ENCODE data around the gene SERGEF.
"Not testable (repeated sequence)": the region's sequence is repeated elsewhere in the genome, so short reads cannot be mapped to it uniquely, and the experiment has no call there.

The SERGEF gene

DNA sequence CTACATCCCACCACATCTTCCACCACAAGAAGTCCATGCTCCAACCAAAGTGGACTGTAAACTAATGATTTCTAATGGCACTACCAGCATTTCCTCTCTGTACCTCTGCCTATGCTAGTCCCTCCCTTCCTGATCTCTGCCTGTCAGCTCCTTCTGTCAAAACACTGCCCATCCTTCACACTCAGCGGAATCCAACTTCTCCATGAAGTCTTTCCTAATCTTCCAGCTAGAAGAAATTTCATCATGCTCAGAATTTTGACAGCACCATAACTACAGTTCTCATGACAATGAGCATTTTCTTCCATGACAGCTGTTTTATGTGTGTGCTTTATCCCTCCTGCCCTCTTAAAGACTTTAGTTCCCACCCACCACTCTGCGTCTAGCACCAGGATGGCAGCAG is 111.4 kb downstream of the SERGEF start:
- H3K27ac ChIP-seq (ENCODE audit: low read depth, low read length): no peak overlapping the region
- peaks cover 7% of the 10 kb centered on the region for H3K4me1 ChIP-seq (ENCODE audit: insufficient read depth, low read length)
- no peak overlapping the region for H3K9ac ChIP-seq (ENCODE audit: low read depth, low read length)
- no peaks in the 10 kb centered on the region for H3K27me3 ChIP-seq (ENCODE audit: insufficient read depth, low read length)
- no peaks in the 10 kb centered on the region for H3K36me3 ChIP-seq (ENCODE audit: insufficient read depth, low read length)
- H3K9me3 ChIP-seq (ENCODE audit: insufficient read depth, low read depth, low read length): no peaks in the 10 kb centered on the region
- WGBS: 96% methylated on average over 2 of the region's 2 CpGs
- no peak overlapping the region for H3K4me3 ChIP-seq (ENCODE audit: low read length)

DNA sequence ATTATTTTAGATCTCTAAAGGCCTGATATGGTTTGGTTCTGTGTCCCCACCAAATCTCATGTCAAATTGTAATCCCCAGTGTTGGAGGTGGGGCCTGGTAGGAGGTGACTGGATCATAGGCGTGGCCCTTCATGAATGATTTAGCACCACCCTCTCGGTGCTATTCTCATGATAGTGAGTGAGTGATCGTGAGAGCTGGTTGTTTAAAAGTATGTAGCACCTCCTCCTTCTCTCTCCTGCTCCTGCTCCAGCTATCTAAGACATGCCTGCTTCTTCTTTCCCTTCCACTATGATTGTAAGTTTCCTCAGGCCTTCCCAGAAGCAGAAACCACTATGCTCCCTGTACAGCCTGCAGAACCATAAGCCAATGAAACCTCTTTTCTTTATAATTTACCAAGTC is 114.1 kb downstream of the SERGEF start:
- no peaks in the 10 kb centered on the region for H3K36me3 ChIP-seq (ENCODE audit: insufficient read depth, low read length)
- 47% methylated on average over 2 of the region's 3 CpGs for WGBS
- H3K4me3 ChIP-seq (ENCODE audit: low read length): no peak overlapping the region
- no peaks in the 10 kb centered on the region for H3K9me3 ChIP-seq (ENCODE audit: insufficient read depth, low read depth, low read length)
- no peaks in the 10 kb centered on the region for H3K27me3 ChIP-seq (ENCODE audit: insufficient read depth, low read length)
- no peaks in the 10 kb centered on the region; the same call in 1 of the 2 replicates for H3K4me1 ChIP-seq (ENCODE audit: insufficient read depth, low read length)
- H3K9ac ChIP-seq (ENCODE audit: low read depth, low read length): no peak overlapping the region
- H3K27ac ChIP-seq (ENCODE audit: low read depth, low read length): no peak overlapping the region

DNA sequence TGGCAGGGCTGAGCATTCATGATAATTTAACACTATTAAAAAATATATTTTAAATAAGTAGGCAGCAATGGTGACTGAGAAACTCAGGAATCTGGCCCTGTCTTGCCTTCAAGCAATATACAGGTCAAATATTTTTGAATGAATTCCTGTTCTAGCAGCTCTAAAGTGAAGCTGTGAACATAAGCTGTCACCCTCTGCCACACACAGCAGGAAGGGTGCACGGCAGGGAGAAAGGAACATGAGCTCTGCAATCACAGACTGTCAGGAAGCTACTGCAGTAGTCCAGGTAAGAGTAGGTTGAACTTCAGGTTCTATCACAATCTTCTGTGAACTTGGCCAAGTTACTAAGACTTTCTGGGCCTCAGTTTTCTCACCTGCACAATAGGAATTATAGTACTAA is 114.8 kb downstream of the SERGEF start:
- Histone ChIP-seq H3K36me3 (ENCODE audit: insufficient read depth, low read length) (no peaks in the 10 kb centered on the region), H3K27me3 (ENCODE audit: insufficient read depth, low read length) (no peaks in the 10 kb centered on the region), H3K4me1 (ENCODE audit: insufficient read depth, low read length) (no peaks in the 10 kb centered on the region; the same call in 1 of the 2 replicates), H3K9ac (ENCODE audit: low read depth, low read length) (no peak overlapping the region), H3K9me3 (ENCODE audit: insufficient read depth, low read depth, low read length) (no peaks in the 10 kb centered on the region), H3K4me3 (ENCODE audit: low read length) (no peak overlapping the region), H3K27ac (ENCODE audit: low read depth, low read length) (no peak overlapping the region)
- 91% methylated on average over 1 of the region's 1 CpG for WGBS

DNA sequence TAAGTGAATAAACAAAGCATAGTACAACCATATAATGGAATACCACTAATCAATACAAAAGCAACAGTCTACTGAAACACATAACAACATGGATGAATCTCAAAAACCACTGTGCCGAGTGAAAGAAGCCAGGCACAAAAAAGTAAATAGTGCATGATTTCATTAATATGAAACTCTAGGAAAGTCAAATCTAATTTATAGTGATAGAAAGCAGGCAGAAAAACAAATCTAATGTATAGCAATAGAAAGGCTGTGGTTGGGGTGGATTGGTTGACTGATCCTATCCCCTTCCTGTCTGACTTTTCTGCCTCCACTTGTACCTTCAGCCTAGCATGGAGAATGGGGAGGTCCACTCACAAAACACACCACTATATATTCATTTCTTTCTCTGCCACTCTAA is 115.4 kb downstream of the SERGEF start:
- Histone ChIP-seq H3K9me3 (ENCODE audit: insufficient read depth, low read depth, low read length) (no peaks in the 10 kb centered on the region), H3K27ac (ENCODE audit: low read depth, low read length) (no peak overlapping the region), H3K27me3 (ENCODE audit: insufficient read depth, low read length) (no peaks in the 10 kb centered on the region), H3K4me3 (ENCODE audit: low read length) (no peak overlapping the region), H3K4me1 (ENCODE audit: insufficient read depth, low read length) (no peaks in the 10 kb centered on the region; the same call in 1 of the 2 replicates), H3K36me3 (ENCODE audit: insufficient read depth, low read length) (no peaks in the 10 kb centered on the region), H3K9ac (ENCODE audit: low read depth, low read length) (no peak overlapping the region)
- 80% methylated on average over 1 of the region's 1 CpG for WGBS

DNA sequence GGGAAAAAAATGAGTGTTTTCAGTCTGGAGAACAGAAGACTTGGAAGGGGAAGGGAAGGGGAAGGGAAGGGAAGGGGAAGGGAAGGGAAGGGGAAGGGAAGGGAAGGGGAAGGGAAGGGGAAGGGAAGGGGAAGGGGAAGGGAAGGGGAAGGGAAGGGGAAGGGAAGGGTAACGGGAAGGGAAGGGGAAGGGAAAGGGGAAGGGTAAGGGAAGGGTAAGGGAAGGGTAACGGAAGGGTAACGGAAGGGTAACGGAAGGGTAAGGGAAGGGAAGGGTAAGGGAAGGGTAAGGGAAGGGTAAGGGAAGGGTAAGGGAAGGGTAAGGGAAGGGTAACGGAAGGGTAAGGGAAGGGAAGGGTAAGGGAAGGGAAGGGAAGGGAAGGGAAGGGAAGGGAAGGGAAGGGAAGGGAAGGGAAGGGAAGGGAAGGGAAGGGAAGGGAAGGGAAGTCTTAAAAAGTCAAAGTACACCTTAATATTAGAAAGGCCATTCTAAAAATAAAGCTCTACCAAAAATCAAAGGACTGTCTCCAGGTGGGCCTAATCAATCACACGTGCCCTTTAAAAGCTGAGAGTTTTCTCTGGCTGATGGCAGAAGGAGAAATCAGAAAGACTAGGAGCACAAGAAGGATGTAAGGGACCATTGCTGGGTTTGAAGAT is 116.2 kb downstream of the SERGEF start:
- WGBS: 91% methylated on average over 5 of the region's 6 CpGs
- H3K9ac ChIP-seq (ENCODE audit: low read depth, low read length); H3K27ac ChIP-seq (ENCODE audit: low read depth, low read length); H3K4me1 ChIP-seq (ENCODE audit: insufficient read depth, low read length); H3K9me3 ChIP-seq (ENCODE audit: insufficient read depth, low read depth, low read length); H3K4me3 ChIP-seq (ENCODE audit: low read length); H3K27me3 ChIP-seq (ENCODE audit: insufficient read depth, low read length); H3K36me3 ChIP-seq (ENCODE audit: insufficient read depth, low read length): not testable (repeated sequence)

DNA sequence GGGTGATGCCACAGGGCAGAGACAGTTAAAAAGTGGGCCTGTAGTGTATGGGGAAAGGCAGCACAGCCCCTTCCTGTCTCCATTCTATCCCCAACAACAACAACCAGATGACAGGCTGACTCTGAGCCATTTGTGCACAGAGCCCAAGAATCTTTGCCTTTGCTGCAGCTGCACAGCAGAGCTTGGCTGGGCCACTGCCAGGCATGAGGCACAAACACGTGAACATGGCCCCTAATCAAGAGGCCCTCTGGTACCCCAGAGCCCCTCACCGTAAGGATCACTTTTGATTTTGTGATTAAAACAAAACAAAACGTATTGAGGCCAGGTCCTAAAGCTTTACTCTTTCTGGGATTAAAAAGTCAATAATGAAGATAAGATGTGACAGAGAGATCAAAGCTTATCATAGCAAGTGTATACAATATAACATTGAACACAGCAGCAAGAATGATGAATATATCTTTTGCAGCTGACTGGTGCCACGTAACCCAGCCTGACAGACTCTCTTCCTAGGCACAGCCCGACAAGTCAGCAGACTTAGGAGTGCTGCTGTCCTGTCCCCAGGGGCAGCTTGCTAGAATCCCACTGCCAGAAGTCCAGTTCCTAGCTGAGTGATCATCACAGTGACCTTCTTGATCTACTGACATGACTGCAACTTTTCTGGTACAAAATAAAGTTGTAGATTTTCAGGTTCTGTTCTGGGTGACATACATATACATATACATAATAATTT is 117.8 kb downstream of the SERGEF start:
- H3K27ac ChIP-seq (ENCODE audit: low read depth, low read length): no peak overlapping the region
- WGBS: 91% methylated on average over 5 of the region's 5 CpGs
- no peaks in the 10 kb centered on the region for H3K36me3 ChIP-seq (ENCODE audit: insufficient read depth, low read length)
- no peaks in the 10 kb centered on the region; the same call in 1 of the 2 replicates for H3K4me1 ChIP-seq (ENCODE audit: insufficient read depth, low read length)
- no peak overlapping the region for H3K4me3 ChIP-seq (ENCODE audit: low read length)
- H3K9ac ChIP-seq (ENCODE audit: low read depth, low read length): no peak overlapping the region
- H3K9me3 ChIP-seq (ENCODE audit: insufficient read depth, low read depth, low read length): no peaks in the 10 kb centered on the region
- no peaks in the 10 kb centered on the region for H3K27me3 ChIP-seq (ENCODE audit: insufficient read depth, low read length)

DNA sequence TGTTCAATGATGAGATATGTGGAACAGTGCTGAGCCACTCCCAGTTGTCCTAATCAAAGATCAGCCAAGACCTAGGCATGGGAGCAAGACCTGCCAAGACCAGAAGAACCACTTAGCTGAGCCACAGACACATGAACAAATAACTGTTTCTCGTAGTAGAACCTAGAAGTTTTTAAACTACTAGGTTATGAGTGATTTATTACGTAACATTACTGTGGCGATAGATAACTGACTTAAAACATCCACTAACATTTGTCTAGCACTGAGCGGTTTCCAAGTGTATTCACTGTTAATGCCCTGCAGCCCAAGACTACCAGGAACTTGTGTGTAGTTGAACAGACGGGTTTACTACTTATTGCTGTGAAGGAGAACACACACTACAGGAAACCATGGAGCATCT is 120.4 kb downstream of the SERGEF start:
- no peaks in the 10 kb centered on the region for H3K27me3 ChIP-seq (ENCODE audit: insufficient read depth, low read length)
- H3K4me3 ChIP-seq (ENCODE audit: low read length): no peak overlapping the region
- no peaks in the 10 kb centered on the region for H3K9me3 ChIP-seq (ENCODE audit: insufficient read depth, low read depth, low read length)
- H3K4me1 ChIP-seq (ENCODE audit: insufficient read depth, low read length): peaks cover 11% of the 10 kb centered on the region
- H3K36me3 ChIP-seq (ENCODE audit: insufficient read depth, low read length): no peaks in the 10 kb centered on the region
- 93% methylated on average over 4 of the region's 5 CpGs for WGBS
- H3K9ac ChIP-seq (ENCODE audit: low read depth, low read length): no peak overlapping the region
- H3K27ac ChIP-seq (ENCODE audit: low read depth, low read length): no peak overlapping the region

DNA sequence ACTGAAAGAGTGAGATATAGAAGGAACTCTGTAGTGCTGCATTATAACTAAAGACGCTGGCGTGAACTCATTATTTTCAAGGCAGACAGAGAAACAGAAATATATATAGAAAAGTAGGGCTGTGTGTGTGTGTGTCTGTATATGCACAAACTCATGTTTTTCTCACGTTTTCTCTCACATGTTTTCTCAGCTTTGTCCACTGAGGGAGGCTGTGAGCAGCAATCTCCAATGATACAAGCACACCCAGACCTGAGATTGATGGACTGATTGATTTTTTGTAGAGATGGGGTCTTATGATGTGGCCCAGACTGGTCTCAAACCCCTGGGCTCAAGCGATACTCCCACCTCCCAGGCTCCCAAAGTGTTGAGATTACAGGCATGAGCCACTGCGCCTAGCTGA is 122.5 kb downstream of the SERGEF start:
- Histone ChIP-seq H3K9me3 (ENCODE audit: insufficient read depth, low read depth, low read length) (no peaks in the 10 kb centered on the region), H3K27me3 (ENCODE audit: insufficient read depth, low read length) (no peaks in the 10 kb centered on the region), H3K9ac (ENCODE audit: low read depth, low read length) (no peak overlapping the region), H3K27ac (ENCODE audit: low read depth, low read length) (no peak overlapping the region), H3K4me3 (ENCODE audit: low read length) (no peak overlapping the region), H3K4me1 (ENCODE audit: insufficient read depth, low read length) (peaks cover 13% of the 10 kb centered on the region), H3K36me3 (ENCODE audit: insufficient read depth, low read length) (no peaks in the 10 kb centered on the region)
- WGBS: 93% methylated on average over 4 of the region's 5 CpGs

DNA sequence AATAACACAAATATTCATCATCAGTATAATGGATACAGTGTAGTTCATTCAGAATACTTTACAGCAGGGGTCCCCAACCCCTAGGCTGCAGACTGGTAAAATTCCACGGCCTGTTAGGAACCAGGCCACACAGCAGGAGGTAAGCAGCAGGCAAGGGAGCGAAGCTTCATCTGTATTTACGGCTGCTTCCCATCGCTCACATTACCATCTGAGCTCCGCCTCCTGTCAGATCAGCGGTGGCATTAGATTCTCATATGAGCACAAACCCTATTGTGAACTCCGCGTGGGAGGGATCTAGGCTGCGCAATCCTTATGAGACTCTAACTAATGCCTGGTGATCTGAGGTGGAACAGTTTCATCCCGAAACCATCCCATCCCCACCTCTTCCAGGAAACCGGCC is 125.1 kb downstream of the SERGEF start:
- Histone ChIP-seq H3K27me3 (ENCODE audit: insufficient read depth, low read length) (no peaks in the 10 kb centered on the region), H3K36me3 (ENCODE audit: insufficient read depth, low read length) (no peaks in the 10 kb centered on the region), H3K9me3 (ENCODE audit: insufficient read depth, low read depth, low read length) (no peaks in the 10 kb centered on the region), H3K4me3 (ENCODE audit: low read length) (no peak overlapping the region), H3K27ac (ENCODE audit: low read depth, low read length) (no peak overlapping the region), H3K9ac (ENCODE audit: low read depth, low read length) (no peak overlapping the region), H3K4me1 (ENCODE audit: insufficient read depth, low read length) (peaks cover 13% of the 10 kb centered on the region)
- 45% methylated on average over 10 of the region's 11 CpGs for WGBS

DNA sequence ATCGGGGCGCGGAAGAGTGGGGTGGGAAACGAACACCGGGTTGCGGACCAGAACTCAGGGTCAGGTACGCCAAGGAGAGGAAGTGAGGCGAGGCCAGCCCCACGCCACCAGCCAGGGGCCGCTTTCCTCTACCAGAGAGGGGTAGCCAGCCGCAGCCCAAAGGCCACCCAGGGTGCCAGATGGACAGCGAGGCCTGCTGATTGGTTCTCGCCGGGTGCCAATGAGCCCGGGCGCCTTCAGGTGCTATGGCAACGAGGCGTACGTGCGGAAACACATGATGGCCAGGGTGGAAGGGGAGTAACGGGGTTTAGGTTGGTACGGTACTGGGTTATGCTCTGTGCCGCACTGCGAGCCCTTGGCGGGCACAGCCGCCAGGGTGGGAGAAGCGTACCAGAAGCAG is 128.9 kb downstream of the SERGEF start:
- no peak overlapping the region for H3K27ac ChIP-seq (ENCODE audit: low read depth, low read length)
- WGBS: 95% methylated on average over 27 of the region's 27 CpGs
- peaks cover 17% of the 10 kb centered on the region for H3K4me1 ChIP-seq (ENCODE audit: insufficient read depth, low read length)
- H3K27me3 ChIP-seq (ENCODE audit: insufficient read depth, low read length): no peaks in the 10 kb centered on the region
- H3K9me3 ChIP-seq (ENCODE audit: insufficient read depth, low read depth, low read length): no peaks in the 10 kb centered on the region
- H3K9ac ChIP-seq (ENCODE audit: low read depth, low read length): no peak overlapping the region
- no peaks in the 10 kb centered on the region for H3K36me3 ChIP-seq (ENCODE audit: insufficient read depth, low read length)
- H3K4me3 ChIP-seq (ENCODE audit: low read length): no peak overlapping the region

DNA sequence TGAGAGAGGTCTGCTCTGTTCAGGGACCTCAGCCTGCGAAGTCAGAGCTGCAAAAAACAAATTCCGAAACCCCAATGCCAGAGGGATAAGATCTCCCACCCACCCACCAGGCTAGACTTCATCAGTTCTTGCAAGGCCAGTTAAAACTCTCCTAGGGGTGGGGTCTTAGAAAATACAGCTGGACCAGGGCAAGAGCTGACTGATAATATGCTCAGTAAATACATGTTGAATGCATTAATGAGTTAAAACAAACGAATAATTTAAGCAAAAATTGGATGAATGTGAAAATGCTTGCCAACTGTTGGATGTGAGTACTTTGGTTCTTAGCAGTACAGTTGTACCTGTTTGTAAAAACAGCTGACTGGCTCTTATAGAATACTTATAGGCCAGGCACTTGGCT is 129.8 kb downstream of the SERGEF start:
- 92% methylated on average over 3 of the region's 3 CpGs for WGBS
- H3K36me3 ChIP-seq (ENCODE audit: insufficient read depth, low read length): no peaks in the 10 kb centered on the region
- H3K27ac ChIP-seq (ENCODE audit: low read depth, low read length): no peak overlapping the region
- no peaks in the 10 kb centered on the region for H3K9me3 ChIP-seq (ENCODE audit: insufficient read depth, low read depth, low read length)
- H3K9ac ChIP-seq (ENCODE audit: low read depth, low read length): no peak overlapping the region
- H3K27me3 ChIP-seq (ENCODE audit: insufficient read depth, low read length): no peaks in the 10 kb centered on the region
- no peak overlapping the region for H3K4me3 ChIP-seq (ENCODE audit: low read length)
- H3K4me1 ChIP-seq (ENCODE audit: insufficient read depth, low read length): peaks cover 13% of the 10 kb centered on the region

Measured in HUES64 (cell line).